ENCODE measurements around the gene PPARD.
"Not testable (repeated sequence)": the region's sequence is repeated elsewhere in the genome, so short reads cannot be mapped to it uniquely, and the experiment has no call there.

The PPARD gene

DNA sequence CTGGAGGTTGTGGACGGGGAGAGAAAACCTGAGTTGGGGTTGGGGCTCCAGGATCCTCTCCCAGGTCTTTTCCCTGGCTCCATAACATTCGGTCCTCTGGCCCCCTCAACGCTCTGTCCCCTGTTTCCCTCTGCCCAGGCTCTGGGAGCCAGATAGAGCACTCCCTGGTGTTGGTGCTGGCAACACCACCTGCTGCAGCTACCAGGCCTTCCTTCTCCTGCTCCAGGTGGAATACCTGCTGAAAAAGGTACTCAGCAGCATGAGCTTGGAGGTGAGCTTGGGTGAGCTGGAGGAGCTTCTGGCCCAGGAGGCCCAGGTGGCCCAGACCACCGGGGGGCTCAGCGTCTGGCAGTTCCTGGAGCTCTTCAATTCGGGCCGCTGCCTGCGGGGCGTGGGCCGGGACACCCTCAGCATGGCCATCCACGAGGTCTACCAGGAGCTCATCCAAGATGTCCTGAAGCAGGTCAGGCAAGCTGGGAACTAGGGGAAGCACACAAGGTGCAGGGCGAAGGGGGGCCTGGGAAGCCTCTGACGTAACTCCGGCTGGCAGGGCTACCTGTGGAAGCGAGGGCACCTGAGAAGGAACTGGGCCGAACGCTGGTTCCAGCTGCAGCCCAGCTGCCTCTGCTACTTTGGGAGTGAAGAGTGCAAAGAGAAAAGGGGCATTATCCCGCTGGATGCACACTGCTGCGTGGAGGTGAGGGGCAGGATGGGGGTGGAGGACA lies 30.1 kb upstream of the PPARD start:
- no peak for DNase-seq (ENCODE audit: low read depth in 2 of 2)

DNA sequence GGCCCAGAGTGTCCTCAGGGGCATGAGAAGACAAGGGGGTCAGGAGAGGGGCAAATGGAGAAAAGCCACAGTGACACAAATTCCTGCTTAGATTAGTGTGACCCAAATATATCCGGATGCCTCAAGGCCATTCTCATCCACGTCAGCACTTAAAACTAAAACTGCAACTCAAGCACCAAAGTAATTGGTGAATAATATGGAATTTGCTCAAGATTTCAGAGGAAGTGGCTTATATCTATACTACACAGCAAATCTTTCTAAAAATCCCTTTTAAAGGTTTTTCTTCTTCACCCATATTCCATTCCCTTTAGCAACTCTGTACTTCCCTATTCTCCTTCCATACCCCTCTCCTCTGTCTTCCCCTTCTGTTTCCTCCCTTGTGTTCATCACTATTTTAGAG lies 29.6 kb upstream of the PPARD start:
- no peak for DNase-seq (ENCODE audit: low read depth in 2 of 2)

DNA sequence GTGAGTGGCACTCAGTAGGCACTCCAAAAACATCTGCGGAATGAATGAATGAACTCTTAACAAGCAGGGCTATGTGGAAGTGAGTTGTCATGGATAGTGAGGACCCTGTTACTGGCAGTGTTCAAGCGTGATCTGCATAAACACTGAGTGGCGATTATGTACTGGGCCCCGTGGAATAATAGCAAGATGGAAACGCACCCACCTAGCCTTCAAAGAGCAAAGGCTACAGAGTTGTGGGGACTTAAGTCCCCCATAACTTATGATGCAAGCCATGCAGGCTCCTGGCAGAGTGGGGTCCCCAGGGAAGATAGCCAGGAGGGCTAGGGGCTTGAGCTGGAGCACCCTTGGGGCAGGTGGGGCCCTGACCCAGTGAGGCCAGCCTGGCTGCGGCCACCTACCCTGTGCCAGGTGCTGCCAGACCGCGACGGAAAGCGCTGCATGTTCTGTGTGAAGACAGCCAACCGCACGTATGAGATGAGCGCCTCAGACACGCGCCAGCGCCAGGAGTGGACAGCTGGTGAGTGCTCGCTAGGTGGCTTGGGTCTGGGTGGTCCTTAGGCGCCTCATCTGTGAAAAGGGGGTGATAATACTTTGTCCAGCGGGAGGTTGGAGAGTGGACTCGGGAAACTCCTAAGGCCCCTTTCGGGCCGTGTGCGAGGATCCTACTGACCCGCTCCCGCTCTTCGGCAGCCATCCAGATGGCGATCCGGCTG lies 24.7 kb upstream of the PPARD start:
- no peak for DNase-seq (ENCODE audit: low read depth in 2 of 2)

DNA sequence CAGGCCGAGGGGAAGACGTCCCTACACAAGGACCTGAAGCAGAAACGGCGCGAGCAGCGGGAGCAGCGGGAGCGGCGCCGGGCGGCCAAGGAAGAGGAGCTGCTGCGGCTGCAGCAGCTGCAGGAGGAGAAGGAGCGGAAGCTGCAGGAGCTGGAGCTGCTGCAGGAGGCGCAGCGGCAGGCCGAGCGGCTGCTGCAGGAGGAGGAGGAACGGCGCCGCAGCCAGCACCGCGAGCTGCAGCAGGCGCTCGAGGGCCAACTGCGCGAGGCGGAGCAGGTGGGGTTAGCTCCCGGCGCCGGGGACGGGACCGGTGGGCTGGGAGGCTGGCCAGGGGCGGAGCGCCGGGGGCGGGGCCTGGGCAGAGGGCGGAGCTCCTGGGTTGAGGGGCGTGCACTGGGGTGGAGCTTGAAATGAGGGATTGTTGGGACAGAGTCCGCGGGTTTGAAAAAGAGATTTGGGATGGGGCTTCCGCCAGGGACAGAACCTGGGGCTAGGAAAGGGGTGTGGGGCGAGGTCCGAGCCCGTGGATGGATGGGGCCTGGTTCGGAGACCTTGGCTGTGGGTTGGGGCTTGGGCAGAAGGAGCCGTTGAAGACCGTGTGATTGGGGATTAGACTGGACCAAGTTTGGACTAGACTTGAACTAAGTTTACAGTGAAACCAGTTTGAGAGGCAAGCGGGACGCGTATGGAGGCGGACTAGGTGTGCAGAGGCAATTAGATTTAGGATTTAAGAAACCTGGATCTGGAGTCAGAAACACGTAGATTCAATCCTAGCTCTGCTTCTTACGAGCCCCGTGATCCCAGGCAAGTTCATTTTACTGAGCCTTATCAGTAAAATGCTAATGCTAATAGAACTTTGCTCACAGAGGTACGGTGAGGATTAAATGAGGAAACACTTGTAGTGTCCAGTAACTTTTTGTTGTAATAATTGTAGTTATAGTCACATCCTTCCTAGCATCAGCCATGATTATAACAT lies 23.9 kb upstream of the PPARD start:
- no peak for DNase-seq (ENCODE audit: low read depth in 2 of 2)

DNA sequence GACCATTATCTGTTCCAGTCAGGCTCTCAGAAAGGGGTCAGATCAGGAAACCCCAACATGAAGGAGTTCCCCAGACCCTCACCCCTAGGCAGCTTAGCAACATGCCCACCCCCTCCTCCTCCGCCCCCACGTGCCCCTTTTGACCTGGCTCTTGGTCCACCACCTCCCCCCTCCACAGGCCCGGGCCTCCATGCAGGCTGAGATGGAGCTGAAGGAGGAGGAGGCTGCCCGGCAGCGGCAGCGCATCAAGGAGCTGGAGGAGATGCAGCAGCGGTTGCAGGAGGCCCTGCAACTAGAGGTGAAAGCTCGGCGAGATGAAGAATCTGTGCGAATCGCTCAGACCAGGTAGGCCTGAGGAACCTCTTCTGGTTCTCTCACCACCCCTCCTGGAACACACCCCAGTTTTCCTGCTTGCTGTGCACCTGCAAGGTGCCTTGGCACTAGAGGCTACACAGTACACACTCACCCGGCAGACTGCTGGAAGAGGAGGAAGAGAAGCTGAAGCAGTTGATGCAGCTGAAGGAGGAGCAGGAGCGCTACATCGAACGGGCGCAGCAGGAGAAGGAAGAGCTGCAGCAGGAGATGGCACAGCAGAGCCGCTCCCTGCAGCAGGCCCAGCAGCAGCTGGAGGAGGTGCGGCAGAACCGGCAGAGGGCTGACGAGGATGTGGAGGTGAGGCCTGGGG lies 22.9 kb upstream of the PPARD start:
- DNase-seq (ENCODE audit: low read depth in 2 of 2), result no peak

DNA sequence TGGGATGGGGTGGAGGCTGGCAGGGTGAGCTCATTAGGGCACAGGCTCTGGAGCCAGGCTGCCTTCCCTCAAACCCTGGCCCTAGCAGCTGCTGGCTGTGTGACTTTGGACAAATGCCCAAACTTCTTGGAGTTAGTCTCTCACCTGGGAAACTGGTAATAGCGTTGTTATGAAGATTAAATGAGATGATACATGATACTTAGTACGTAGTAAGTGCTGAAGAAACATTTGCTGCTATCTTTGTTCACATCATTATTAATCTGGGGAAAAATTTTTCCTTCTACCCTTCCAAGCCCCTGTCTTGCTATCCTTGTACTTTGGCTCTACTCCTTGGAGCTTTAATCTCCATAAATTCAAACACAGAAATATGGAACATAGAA lies 22.3 kb upstream of the PPARD start:
- DNase-seq (ENCODE audit: low read depth in 2 of 2), result no peak

DNA sequence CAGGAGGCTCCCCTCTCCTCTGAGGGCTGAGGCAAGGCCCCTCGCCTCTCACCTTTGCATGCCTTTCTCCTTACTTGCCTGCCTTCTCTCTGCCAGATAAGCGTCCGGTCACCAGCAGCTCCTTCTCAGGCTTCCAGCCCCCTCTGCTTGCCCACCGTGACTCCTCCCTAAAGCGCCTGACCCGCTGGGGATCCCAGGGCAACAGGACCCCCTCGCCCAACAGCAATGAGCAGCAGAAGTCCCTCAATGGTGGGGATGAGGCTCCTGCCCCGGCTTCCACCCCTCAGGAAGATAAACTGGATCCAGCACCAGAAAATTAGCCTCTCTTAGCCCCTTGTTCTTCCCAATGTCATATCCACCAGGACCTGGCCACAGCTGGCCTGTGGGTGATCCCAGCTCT lies 21.3 kb upstream of the PPARD start:
- no peak for DNase-seq (ENCODE audit: low read depth in 2 of 2)

DNA sequence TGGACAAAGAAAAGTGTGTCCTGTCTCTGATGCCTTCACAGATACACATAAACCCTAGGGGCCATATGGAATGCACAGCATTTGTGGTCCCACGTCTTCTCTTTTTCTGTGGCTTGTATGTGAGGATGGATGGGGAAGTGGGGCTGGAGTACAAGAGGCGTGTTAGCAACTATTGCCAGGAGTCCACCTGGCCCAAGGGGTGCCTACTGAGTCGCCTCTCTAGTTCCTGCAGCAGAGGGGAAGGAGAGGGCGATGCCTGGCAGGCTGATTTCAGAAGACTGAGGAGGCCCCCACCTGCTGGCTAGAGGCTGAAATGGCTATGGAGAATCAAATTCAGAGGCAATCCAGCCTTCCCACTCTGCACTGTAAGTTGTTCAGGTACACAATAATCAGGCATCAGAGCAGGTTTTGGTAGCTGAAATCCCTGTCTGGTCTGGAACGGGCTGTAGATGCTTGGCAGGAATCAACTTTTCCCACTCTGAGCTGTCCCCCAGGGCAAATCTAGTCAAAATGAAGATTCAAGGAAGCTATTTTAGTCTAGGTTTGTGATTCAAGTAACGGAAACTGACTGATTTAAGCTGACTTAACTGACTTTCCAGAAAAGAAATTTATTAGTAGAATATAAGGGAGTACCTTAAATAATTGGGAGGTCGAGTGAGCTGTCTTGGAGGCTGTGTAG lies 14.9 kb upstream of the PPARD start:
- peak; percentile 40 to 58 for DNase-seq (ENCODE audit: low read depth in 2 of 2)

DNA sequence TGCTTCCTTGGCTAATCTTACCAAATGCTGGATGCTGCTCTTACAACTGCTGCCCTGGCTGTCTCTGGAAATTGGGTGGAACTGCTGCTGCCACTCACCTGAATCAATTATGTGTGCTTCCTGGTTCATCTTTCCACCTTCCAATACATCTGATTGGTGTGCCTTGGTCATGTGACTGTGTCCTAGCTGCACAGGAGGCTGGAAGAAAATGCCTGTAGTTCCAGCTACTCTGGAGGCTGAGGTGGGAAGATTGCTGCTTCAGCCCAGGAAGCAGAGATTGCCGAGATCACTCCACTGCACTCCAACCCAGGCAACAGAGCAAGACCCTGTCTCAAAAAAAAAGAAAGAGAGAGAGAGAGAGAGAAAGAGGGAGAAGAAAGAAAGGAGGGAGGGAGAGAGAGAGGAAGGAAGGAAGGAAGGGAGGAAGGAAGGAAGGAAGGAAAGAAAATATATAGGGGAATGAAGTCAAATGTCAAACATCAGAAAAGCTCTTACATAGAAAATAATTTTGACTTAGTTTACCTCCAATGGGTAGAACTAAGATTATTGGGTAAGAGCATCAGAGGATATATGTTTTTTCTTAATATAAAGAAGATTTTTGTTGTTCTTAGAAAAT lies 14.1 kb upstream of the PPARD start:
- DNase-seq (ENCODE audit: low read depth in 2 of 2), result no peak

DNA sequence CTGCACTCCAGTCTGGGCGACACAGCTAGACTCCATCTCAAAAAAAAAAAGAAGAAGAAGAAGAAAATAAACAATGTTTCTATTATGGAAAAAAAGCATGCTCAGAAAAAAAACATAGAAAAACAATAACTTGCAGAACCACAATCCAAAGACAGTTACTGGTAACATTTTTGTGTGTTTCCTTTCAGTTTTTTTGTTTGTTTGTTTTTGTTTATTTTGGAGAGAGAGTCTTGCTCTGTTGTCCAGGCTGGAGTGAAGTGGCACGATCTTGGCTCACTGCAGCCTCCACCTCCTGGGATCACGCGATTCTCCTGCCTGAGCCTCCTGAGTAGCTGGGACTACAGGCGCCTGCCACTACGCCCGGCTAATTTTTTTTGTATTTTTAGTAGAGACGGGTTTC lies 13.4 kb upstream of the PPARD start:
- DNase-seq (ENCODE audit: low read depth in 2 of 2), result not testable (repeated sequence)

DNA sequence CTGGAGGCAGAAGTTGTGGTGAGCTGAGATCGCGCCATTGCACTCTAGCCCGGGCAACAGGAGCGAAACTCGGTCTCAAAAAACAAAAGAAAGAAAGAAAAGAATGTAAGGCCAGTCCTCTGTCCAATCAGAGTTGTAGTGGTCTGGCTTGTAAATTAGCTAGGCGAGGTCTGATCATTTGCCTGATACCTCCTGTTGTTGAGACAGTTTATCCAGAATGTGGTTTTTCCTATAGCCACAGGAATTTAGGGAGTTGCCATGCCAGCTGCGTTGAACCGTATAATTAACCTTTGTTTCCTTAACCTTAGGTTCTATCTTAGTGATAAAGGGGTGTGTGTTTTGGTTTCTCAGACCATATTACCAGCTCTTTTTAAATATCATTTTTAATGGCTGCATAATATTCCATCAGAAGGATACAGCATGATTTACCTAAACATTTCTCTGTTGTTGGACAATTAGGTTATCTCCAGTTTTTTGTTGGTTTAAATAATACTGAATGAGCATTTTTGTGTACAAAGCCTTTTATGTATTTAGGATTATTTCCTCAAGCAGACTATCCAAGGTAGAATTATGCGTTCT lies 11.7 kb upstream of the PPARD start:
- no peak for DNase-seq (ENCODE audit: low read depth in 2 of 2)

DNA sequence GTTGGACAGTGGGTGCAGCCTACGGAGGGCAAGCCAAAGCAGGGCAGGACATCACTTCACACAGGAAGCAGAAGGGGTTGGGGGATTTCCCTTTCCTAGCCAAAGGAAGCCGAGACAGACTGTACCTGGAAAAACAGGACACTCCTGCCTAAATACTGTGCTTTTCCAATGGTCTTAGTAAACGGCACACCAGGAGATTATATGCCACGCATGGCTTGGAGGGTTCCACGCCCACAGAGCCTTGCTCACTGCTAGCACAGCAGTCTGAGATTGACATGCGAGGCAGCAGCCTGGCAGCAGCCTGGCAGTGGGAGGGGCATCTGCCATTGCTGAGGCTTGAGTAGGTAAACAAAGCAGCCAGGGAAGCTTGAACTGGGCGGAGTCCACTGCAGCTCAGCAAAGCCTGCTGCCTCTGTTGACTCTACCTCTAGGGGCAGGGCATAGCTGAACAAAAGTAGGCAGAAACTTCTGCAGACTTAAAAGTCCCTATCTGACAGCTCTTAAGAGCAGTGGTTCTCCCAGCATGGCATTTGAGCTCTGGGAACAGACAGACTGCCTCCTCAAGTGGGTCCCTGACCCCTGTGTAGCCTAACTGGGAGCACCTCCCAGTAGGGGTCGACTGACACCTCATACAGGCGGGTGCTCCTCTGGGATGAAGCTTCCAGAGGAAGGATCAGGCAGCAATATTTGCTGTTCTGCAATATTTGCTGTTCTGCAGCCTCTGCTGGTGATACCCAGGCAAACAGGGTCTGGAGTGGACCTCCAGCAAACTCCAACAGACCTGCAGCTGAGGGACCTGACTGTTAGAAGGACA lies 10.1 kb upstream of the PPARD start:
- peak in 1 of 2 donors; percentile 36 for DNase-seq (ENCODE audit: low read depth in 2 of 2)

DNA sequence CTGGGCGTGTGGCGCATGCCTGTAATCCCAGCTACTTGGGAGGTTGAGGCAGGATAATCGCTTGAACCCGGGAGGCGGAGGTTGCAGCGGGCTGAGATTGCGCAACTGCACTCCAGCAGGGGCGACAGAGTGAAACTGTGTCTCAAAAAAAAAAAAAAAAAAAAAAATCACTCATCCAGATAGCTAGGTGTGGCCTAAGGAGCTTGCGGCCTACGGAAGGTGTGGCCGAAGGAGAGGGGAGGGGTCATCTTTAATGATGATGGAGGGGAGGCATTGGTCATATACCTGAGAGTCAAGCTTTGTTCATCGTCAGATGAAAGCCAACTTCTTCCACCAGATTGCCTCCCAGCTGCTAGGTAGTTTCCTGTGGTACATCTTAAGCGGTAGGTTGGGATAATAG lies 801 bp upstream of the PPARD start:
- DNase-seq (ENCODE audit: low read depth in 2 of 2), result no peak

DNA sequence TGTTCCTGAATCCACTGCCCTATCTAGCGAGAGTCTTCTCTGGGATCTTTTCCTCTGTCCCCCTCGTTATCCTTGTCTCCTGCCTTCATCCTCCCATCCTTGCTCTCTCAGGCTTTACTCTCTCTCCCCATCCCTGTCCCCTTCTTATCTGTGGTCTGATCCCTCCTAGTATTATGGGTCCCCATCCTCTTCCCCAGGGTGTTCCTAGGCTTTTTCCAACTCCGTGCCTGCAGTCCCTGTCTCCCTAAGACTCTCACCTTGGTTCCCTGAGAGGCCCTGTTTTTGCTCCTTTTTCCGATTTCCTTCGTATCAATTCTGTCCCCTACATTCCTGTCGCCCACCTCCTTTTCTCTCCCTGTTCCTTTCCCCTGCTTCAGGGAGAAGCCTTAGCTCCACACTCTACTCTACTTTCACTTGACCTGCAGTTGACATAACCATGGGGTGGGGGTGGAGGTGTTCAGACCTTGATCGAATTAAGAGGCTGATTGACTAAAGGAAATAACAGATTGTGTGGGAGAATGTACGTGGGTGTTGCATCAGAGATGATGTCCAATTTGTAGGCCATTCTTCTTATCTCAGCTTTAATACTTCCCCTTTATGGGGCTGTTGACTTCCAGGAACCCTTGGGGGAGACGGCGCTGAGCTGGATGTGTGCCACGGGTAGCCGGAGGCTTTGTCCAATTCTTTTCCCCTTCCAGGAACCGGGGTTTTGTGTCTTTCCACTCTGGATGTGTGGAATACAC lies 905 bp downstream of the PPARD start:
- DNase-seq (ENCODE audit: low read depth in 2 of 2), result no peak

DNA sequence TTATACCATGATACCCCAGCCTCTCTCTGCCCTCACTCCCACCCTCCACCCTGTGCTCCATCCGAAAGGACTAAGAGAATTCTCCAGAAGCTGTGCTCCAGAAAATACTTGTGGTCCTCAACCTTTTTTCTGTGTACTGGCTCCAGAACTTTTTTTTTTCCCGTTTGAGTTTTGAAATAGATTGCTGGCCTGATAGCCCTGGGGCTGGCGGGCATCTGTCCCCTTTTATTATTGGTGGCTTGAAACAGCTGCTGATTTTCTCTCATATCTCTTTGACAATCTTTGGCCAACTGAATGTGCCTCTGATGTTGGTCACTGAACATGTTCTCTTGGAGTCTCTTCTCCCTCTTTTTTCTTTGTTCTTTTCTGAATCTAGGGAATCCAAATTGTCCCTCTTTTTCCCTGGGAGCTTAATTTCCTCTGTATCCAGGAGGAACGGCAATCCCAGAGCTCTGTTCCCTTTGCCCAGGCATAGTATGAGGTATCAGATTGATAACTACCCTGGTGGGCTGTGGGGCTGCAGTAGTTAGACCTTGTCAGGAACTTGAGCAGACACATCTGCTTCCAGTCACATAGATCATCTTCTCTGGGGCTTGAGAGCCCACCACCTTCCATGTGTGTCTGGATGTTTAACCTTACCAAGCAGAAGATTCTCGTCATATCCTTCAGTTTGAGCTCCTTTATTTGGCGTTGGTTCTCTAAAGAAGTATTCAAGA lies 1.6 kb downstream of the PPARD start:
- no peak for DNase-seq (ENCODE audit: low read depth in 2 of 2)

DNA sequence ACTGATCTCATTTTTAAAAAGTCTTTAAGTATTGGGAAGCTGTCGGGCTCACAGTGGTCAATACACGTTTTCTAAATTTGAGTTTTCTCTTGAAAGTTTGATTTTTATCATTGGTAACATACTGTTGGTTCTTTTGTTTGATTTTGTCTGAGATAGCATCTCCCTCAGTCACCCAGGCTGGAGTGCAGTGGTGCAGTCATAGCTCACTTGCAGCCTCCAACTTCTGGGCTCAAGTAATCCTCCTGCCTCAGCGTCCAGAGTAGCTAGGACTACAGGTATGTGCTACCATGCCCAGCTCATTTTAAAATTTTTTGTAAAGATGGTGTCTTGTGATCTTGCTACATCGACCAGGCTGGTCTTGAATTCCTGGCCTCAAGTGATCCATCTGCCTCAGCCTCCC lies 9.1 kb downstream of the PPARD start:
- no peak for DNase-seq (ENCODE audit: low read depth in 2 of 2)

DNA sequence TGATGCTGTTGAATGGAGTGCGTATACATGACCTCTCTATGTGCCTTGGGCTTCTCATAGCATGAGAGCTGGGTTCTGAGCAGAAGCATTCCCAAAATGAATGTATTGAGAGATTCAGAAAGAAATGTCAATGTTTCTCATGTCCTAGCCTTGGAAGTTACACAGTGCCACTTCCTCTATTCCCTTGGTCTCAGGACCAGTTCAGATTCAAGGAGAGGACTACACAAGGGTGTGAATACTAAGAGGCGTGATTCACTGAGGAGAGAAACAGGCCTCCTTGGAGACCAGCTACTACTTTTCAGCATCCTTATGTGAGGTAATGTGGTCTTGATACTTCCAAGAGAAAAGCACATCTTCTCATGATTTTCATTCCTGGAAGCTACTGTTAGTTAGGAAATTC lies 10.4 kb downstream of the PPARD start:
- DNase-seq (ENCODE audit: low read depth in 2 of 2), result no peak
